Omental fat pad (tissue), 4 donors: ENCODE results near the gene GPC6. TPM values are rescaled to one million over a fixed set of nuclear protein-coding genes. Genes with fewer than 3 reads are reported as not detected.

ENCODE experiments used
- ATAC-seq: fragments of 150-250 bp; one replicate; pipeline ENCODE4 v1.9.1; 2016; ENCODE audit warnings: mild to moderate bottlenecking, moderate library complexity; ENCODE audit not compliant: low FRiP score
- DNase-seq: peaks from one replicate; pipeline ENCODE4 v3.0.0-alpha.2; 2019; ENCODE audit warnings: low spot score
- total RNA-seq, 4 donors: library from RNA; depleted of rRNA; stranded (reverse); fragments of >200 nt; gene quantifications; one replicate each; pipeline ENCODE4 v1.1.0, GENCODE V29; 2016
- TF ChIP-seq, protein P1 (sequence below), 3 donors: fragments of 450-650 bp; IDR thresholded peaks; one replicate each; pipeline ENCODE4 v1.5.1; 2016 to 2017; ENCODE audit warnings: antibody characterized with exemption in 3 of 3, mild to moderate bottlenecking in 3 of 3, moderate library complexity in 2 of 3

GPC6 gene
- total RNA-seq, 4 donors from 2014 or later: 9.2 to 24.4 (median 16.4) TPM

DNA sequence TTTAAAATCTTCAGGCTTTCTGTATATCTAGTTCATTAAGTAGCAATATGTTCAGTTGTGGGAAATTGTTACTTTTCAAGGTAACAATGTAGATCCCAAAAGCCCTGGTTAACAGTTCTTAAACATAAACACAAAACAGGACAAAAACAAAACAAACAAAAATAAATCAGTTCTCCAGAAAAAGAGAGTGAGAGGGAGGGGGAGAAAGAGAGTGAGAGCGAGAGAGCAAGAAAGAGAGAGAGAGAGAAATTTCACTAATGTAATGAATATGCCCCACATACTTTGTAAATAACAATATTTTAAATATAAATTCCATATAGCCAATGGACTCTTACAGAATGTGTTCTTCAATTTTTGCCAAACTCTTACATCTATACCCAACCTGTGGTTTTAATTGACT is 275.5 kb downstream of the GPC6 start:
- TF ChIP-seq, protein P1, sequence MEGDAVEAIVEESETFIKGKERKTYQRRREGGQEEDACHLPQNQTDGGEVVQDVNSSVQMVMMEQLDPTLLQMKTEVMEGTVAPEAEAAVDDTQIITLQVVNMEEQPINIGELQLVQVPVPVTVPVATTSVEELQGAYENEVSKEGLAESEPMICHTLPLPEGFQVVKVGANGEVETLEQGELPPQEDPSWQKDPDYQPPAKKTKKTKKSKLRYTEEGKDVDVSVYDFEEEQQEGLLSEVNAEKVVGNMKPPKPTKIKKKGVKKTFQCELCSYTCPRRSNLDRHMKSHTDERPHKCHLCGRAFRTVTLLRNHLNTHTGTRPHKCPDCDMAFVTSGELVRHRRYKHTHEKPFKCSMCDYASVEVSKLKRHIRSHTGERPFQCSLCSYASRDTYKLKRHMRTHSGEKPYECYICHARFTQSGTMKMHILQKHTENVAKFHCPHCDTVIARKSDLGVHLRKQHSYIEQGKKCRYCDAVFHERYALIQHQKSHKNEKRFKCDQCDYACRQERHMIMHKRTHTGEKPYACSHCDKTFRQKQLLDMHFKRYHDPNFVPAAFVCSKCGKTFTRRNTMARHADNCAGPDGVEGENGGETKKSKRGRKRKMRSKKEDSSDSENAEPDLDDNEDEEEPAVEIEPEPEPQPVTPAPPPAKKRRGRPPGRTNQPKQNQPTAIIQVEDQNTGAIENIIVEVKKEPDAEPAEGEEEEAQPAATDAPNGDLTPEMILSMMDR (IDR thresholded peaks at IDR 0.05): no peak
- ATAC-seq: no peak
- DNase-seq: no peak

DNA sequence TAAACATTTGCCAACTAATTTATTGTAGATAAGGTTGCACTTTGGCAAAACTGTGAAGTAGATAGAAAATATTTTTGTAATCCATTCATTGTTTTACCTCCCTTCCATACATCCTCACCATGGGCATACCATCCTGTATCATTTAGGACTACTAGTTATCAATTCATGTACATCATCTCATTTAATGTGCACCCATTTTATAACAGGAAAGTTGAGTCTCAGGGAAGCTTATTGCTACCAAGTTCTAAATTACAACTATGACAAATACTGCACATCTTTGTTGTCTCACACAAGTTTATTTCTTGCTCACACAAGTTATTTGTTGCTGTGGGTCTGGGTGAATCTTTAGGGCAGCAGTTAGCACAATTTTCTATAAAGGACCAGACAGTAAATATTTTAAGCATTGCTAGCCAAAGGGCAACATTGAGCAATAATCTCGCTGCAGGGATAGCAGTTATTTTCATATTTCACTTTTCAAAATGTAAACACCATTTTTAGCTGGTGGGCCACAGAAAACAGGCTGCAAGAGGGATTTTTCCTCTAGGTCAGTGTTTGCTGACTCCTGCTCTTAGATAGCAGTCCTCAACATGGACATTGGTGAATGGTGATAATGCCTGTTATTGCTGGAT is 276.5 kb downstream of the GPC6 start:
- TF ChIP-seq, protein P1 (IDR thresholded peaks at IDR 0.05): no peak
- no peak for ATAC-seq

DNA sequence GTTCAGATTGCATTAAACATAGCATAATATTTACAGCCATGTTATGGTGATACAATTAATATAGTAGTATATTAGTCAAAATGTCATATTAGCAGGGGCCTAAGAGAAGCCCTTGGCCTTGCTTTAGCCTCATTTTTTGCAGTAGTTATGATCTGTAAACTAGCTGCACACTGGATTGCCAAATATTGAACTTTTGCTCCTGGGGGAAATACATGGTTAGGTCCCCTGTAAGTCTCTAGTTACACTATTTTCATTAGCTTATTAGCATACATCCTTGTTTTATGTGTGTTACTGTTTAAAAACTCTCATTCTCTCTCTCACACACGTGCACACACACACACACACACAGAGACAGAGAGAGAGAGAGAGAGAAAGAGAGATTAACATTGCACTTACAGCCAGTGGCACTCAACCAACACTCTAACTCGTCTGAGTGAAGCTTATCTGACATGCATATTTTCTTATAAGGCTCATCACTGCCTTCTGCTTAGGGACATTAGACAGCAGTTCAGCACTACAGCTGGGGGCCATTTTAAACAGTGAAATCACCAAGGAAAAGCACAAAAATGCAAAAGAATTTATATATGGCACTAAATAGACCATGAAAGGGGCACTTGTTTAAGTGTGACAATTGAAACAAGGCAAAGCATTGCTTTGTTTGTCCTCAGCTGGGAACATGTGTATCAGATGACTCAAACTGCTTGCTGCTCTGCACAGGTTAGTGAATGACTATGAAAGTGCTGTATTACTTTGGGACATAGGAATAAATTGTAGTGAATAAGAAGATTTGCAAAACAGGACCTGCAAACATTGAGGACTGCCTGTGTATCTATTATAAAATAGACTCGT is 278.7 kb downstream of the GPC6 start:
- TF ChIP-seq, protein P1 (IDR thresholded peaks at IDR 0.05): no peak
- no peak for ATAC-seq

More for the DNA sequence above, 276.5 kb downstream of the GPC6 start:
- DNase-seq: no peak

DNA sequence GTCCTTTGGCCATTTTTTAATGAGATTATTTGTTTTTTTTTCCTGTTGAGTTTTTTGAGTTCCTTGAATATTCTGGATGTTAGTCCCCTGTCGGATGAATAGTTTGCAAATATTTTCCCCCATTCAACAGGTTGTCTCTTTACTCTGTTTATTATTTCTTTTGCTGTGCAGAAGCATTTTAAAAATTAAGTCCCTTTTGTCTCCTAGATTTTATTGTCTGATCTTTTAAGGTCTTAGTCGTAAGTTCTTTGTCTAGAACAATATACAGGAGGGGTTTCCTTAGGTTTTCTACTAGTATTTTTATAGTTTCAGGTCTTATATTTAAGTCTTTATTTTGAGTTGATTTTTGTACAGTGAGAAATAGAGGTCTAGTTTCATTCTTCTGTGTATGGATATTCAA is 284.4 kb downstream of the GPC6 start:
- no peak for DNase-seq
- no peak for ATAC-seq
- TF ChIP-seq, protein P1 (IDR thresholded peaks at IDR 0.05): no peak

More for the DNA sequence above, 278.7 kb downstream of the GPC6 start:
- DNase-seq: no peak

DNA sequence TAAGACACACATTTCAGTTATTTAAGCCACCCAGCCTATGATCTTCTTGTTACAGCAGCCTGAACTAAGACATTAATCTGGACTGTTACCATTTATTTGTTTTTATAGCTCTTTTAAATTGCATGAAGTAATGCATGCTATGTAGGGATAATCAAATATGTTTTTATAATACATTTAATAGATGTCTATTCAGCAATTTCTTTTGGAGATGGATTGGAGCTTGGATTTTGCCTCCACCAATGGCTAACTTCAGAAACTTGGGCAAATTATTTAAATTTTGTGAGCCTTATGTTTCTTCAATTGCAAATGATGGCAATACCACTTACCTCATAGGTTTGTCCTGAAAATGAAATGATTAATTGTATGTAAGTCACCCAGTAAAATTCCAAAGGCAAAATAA is 288.7 kb downstream of the GPC6 start:
- DNase-seq: no peak
- TF ChIP-seq, protein P1 (IDR thresholded peaks at IDR 0.05): no peak
- ATAC-seq: no peak

DNA sequence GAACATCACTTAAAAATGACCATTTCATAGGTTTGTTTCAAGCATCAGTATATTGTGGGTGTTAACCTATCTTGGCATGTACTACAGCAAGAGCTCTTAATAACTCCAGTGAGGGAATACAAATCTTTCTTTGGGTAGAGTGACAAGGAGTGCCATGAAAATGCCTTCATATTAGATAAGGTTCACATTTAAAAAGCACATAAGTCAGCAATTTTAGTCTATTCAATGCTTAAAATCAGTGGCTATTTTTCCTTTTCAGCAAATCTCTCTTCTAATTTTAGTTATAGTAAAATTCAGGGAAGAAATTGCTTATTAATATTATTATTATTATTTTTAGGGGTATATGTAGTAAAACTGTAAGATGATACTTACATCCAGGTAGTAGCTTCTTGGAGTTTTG is 291.1 kb downstream of the GPC6 start:
- DNase-seq (no peak), ATAC-seq (no peak)
- TF ChIP-seq, protein P1 (IDR thresholded peaks at IDR 0.05): no peak
